Trophoblast cell (in vitro differentiated cells and primary cell): ENCODE data around the gene PTPN23.
A peak's percentile ranks its signal among the peaks of the same experiment; 100 is the strongest.

Source experiments
- DNase-seq, 2 donors: peaks; one replicate each; pipeline ENCODE4 v3.0.0-alpha.2; 2016
- H2AFZ ChIP-seq: 2 replicates; pipeline ENCODE4 v1.6.1; 2013; ENCODE audit warnings: low read length, moderate library complexity, mild to moderate bottlenecking; ENCODE audit not compliant: insufficient read depth, poor library complexity
- H2AK5ac ChIP-seq: 2 replicates; pipeline ENCODE4 v1.6.1; 2013; ENCODE audit warnings: mild to moderate bottlenecking, low read length
- H2BK120ac ChIP-seq: 2 replicates; pipeline ENCODE4 v1.6.1; 2013; ENCODE audit warnings: low read length, mild to moderate bottlenecking, moderate library complexity; ENCODE audit not compliant: insufficient read depth, poor library complexity
- H2BK12ac ChIP-seq: 2 replicates; pipeline ENCODE4 v1.6.1; 2013; ENCODE audit warnings: mild to moderate bottlenecking, low read length, moderate library complexity
- H2BK5ac ChIP-seq: 2 replicates; pipeline ENCODE4 v1.6.1; 2013; ENCODE audit warnings: low read length, low read depth, moderate library complexity, mild to moderate bottlenecking; ENCODE audit not compliant: poor library complexity
- H3K14ac ChIP-seq: 2 replicates; pipeline ENCODE4 v1.6.1; 2013; ENCODE audit warnings: mild to moderate bottlenecking, low read length
- H3K18ac ChIP-seq: 2 replicates; pipeline ENCODE4 v1.6.1; 2013; ENCODE audit warnings: mild to moderate bottlenecking, low read length
- H3K23ac ChIP-seq: 2 replicates; pipeline ENCODE4 v1.6.1; 2013; ENCODE audit warnings: low read length
- H3K27ac ChIP-seq: 2 replicates; pipeline ENCODE4 v1.5.1; 2013; ENCODE audit warnings: low read depth, mild to moderate bottlenecking, inconsistent platforms, low read length, moderate library complexity
- H3K27me3 ChIP-seq: 2 replicates; pipeline ENCODE4 v1.6.1; 2013; ENCODE audit warnings: inconsistent platforms, mild to moderate bottlenecking, low read length, moderate library complexity; ENCODE audit not compliant: insufficient read depth
- H3K36me3 ChIP-seq, 2 experiments: 1 replicate in 1 of 2; 2 replicates in 1 of 2; pipeline ENCODE4 v1.6.1; 2013; ENCODE audit warnings: low read length in 2 of 2, mild to moderate bottlenecking in 2 of 2, moderate library complexity in 1 of 2; ENCODE audit not compliant: insufficient read depth in 2 of 2, control insufficient read depth in 1 of 2
- H3K4ac ChIP-seq: 2 replicates; pipeline ENCODE4 v1.6.1; 2013; ENCODE audit warnings: low read depth, mild to moderate bottlenecking, low read length, moderate library complexity
- H3K4me1 ChIP-seq, 2 experiments: 1 replicate in 1 of 2; 2 replicates in 1 of 2; pipeline ENCODE4 v1.6.1; 2013; ENCODE audit warnings: low read length in 2 of 2, mild to moderate bottlenecking in 2 of 2, moderate library complexity in 1 of 2; ENCODE audit not compliant: insufficient read depth in 2 of 2, control insufficient read depth in 1 of 2
- H3K4me2 ChIP-seq: 2 replicates; pipeline ENCODE4 v1.6.1; 2013; ENCODE audit warnings: inconsistent platforms, mild to moderate bottlenecking, low read length, moderate library complexity
- H3K4me3 ChIP-seq: 2 replicates; pipeline ENCODE4 v1.5.1; 2013; ENCODE audit warnings: mild to moderate bottlenecking, low read depth, low read length, inconsistent platforms
- H3K79me1 ChIP-seq: one replicate; pipeline ENCODE4 v1.6.1; 2013; ENCODE audit warnings: low read length
- H3K79me2 ChIP-seq: 2 replicates; pipeline ENCODE4 v1.6.1; 2013; ENCODE audit warnings: low read length, mild to moderate bottlenecking; ENCODE audit not compliant: control insufficient read depth, insufficient read depth, poor library complexity
- H3K9ac ChIP-seq: 2 replicates; pipeline ENCODE4 v1.6.1; 2013; ENCODE audit warnings: mild to moderate bottlenecking, low read length
- H3K9me3 ChIP-seq: 2 replicates; pipeline ENCODE4 v1.6.1; 2013; ENCODE audit warnings: low read depth, mild to moderate bottlenecking, control low read depth, inconsistent platforms, low read length; ENCODE audit not compliant: insufficient read depth
- H4K12ac ChIP-seq: 2 replicates; pipeline ENCODE4 v1.6.1; 2013; ENCODE audit warnings: low read depth, mild to moderate bottlenecking, low read length, moderate library complexity
- H4K8ac ChIP-seq: 2 replicates; pipeline ENCODE4 v1.6.1; 2013; ENCODE audit warnings: low read depth, mild to moderate bottlenecking, low read length, moderate library complexity
- H4K91ac ChIP-seq: one replicate; pipeline ENCODE4 v1.6.1; 2013; ENCODE audit warnings: low read depth, mild to moderate bottlenecking, low read length, moderate library complexity
- WGBS: extraction: QIAGEN DNeasy Blood & Tissue Kit; methylation state at CpG from one replicate; pipeline ENCODE4 v1.1.7; 2013; ENCODE audit warnings: missing lambda C conversion rate; ENCODE audit not compliant: insufficient read length, insufficient coverage; ENCODE audit errors: extremely low coverage; 5-methylcytosine and 5-hydroxymethylcytosine counted together

PTPN23 gene

GRCh38 chr3:47384425-47384824 is 3.6 kb downstream of the PTPN23 start:
- DNase-seq = peak in 1 of 2 donors; percentile 32
- H3K4me3 ChIP-seq = no peak overlapping the region
- peaks cover 13% of the 10 kb centered on the region for H3K79me2 ChIP-seq
- H2BK12ac ChIP-seq = no peak overlapping the region
- no CpG with 5 or more reads among the region's 4 CpGs for WGBS
- H3K23ac ChIP-seq = no peak overlapping the region
- H3K79me1 ChIP-seq = peaks cover 10% of the 10 kb centered on the region
- no peak overlapping the region for H2AFZ ChIP-seq
- H3K36me3 ChIP-seq = peaks cover 2 to 6% of the 10 kb centered on the region in 2 experiments
- no peak overlapping the region for H2BK5ac ChIP-seq
- H2BK120ac ChIP-seq = no peak overlapping the region
- no peaks in the 10 kb centered on the region for H3K9me3 ChIP-seq
- no peak overlapping the region for H3K9ac ChIP-seq
- H3K4ac ChIP-seq = no peak overlapping the region
- H3K14ac ChIP-seq = no peak overlapping the region
- H3K27me3 ChIP-seq = no peaks in the 10 kb centered on the region
- H2AK5ac ChIP-seq = no peak overlapping the region
- no peak overlapping the region for H3K18ac ChIP-seq
- peaks cover 6 to 13% of the 10 kb centered on the region in 2 experiments for H3K4me1 ChIP-seq
- H4K12ac ChIP-seq = no peak overlapping the region
- no peak overlapping the region for H4K91ac ChIP-seq
- no peak overlapping the region for H3K4me2 ChIP-seq
- H3K27ac ChIP-seq = no peak overlapping the region
- no peak overlapping the region for H4K8ac ChIP-seq

- Histone ChIP-seq H3K4me3 (no peak overlapping the region), H2AK5ac (no peak overlapping the region), H2BK12ac (no peak overlapping the region), H3K23ac (no peak overlapping the region), H3K27me3 (no peaks in the 10 kb centered on the region), H3K36me3 (peaks cover 2 to 6% of the 10 kb centered on the region in 2 experiments), H3K18ac (no peak overlapping the region), H4K91ac (no peak overlapping the region), H2AFZ (no peak overlapping the region), H4K8ac (no peak overlapping the region), H3K79me2 (peaks cover 12% of the 10 kb centered on the region), H2BK120ac (no peak overlapping the region), H3K79me1 (peaks cover 10% of the 10 kb centered on the region), H3K14ac (no peak overlapping the region), H3K9ac (no peak overlapping the region), H3K4me1 (peaks cover 6 to 8% of the 10 kb centered on the region in 2 experiments), H3K4me2 (no peak overlapping the region), H3K27ac (no peak overlapping the region), H3K9me3 (no peaks in the 10 kb centered on the region), H3K4ac (no peak overlapping the region), H2BK5ac (no peak overlapping the region), H4K12ac (no peak overlapping the region)
- no CpG with 5 or more reads among the region's 4 CpGs for WGBS
- DNase-seq = peak; percentile 78 to 92
Measured at GRCh38 chr3:47385007-47385406, 4.2 kb downstream of the PTPN23 start.

DNA sequence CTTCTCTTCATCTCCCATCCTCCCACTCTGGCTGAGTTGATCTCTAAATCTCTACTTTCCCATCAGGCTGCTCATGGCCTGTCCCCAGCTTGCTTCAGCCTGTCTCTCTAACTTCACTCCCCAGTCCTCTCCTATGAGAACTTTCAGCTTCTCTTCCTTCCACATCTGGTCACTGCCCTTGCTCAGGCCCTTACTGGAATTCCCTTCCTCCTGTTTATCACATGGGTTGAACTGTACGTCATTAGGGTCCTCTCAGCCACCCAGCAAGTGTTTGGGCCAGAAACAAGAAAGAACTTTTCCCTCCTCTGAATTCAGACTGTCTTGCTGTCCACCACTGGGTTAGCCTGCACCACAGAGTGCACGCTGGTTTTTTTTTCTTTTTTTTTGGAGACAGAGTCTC is 5.0 kb downstream of the PTPN23 start:
- Histone ChIP-seq H3K23ac (no peak overlapping the region), H3K4me2 (no peak overlapping the region), H3K4me1 (peaks cover 6 to 8% of the 10 kb centered on the region in 2 experiments), H3K9me3 (no peaks in the 10 kb centered on the region), H3K9ac (no peak overlapping the region), H3K14ac (no peak overlapping the region), H3K4me3 (no peak overlapping the region), H4K12ac (no peak overlapping the region), H3K4ac (peak overlapping the region; percentile 54), H3K27ac (no peak overlapping the region), H2AK5ac (no peak overlapping the region), H3K36me3 (peaks cover 2 to 6% of the 10 kb centered on the region in 2 experiments), H4K8ac (no peak overlapping the region), H2BK120ac (no peak overlapping the region), H3K79me1 (peaks cover 4% of the 10 kb centered on the region), H4K91ac (no peak overlapping the region), H2BK12ac (no peak overlapping the region), H2BK5ac (no peak overlapping the region), H3K18ac (no peak overlapping the region), H2AFZ (no peak overlapping the region), H3K79me2 (peaks cover 7% of the 10 kb centered on the region), H3K27me3 (no peaks in the 10 kb centered on the region)
- no CpG with 5 or more reads among the region's 2 CpGs for WGBS
- no peak for DNase-seq

DNA sequence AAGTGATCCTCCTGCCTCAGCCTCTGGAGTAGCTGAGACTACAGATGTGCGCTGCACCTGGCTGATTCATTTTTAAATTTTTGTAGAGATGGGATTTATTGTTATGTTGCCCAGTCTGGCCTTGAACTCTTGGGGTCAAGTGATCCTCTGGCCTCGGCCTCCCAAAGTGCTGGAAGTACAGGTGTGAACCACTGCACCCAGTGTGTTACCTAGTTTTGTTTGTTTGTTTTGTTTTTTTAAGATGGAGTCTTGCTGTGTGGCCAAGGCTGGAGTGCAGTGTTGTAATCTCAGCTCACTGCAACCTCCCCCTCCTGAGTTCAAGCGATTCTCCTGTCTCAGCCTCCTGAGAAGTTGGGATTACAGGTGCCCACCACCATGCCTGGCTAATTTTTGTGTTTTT is 12.1 kb downstream of the PTPN23 start:
- no peak overlapping the region for H3K4ac ChIP-seq
- no peak overlapping the region for H3K4me2 ChIP-seq
- no peak overlapping the region for H2BK5ac ChIP-seq
- H4K12ac ChIP-seq = no peak overlapping the region
- H3K27ac ChIP-seq = no peak overlapping the region
- no peak overlapping the region for H3K18ac ChIP-seq
- peaks cover 7 to 8% of the 10 kb centered on the region in 2 experiments for H3K36me3 ChIP-seq
- H3K9ac ChIP-seq = no peak overlapping the region
- no peaks in the 10 kb centered on the region for H3K79me1 ChIP-seq
- peaks cover 15% of the 10 kb centered on the region in 2 experiments for H3K4me1 ChIP-seq
- no peak overlapping the region for H2AFZ ChIP-seq
- H3K79me2 ChIP-seq = no peaks in the 10 kb centered on the region
- WGBS = no CpG with 5 or more reads among the region's 3 CpGs
- H3K9me3 ChIP-seq = no peaks in the 10 kb centered on the region
- no peaks in the 10 kb centered on the region for H3K27me3 ChIP-seq
- H4K91ac ChIP-seq = no peak overlapping the region
- DNase-seq = no peak
- H2BK120ac ChIP-seq = no peak overlapping the region
- H2BK12ac ChIP-seq = no peak overlapping the region
- no peak overlapping the region for H3K23ac ChIP-seq
- no peak overlapping the region for H3K14ac ChIP-seq
- no peak overlapping the region for H2AK5ac ChIP-seq
- H4K8ac ChIP-seq = no peak overlapping the region
- no peak overlapping the region for H3K4me3 ChIP-seq
